ENCODE measurements around the gene C1orf185.
A peak's percentile ranks its signal among the peaks of the same experiment; 100 is the strongest.

- TF ChIP-seq RXRA (IDR thresholded peaks at IDR 0.05) (no peak), CTCF (IDR thresholded peaks at IDR 0.05; ENCODE audit: low read depth, low read length, missing input control) (no peak), MAX (IDR thresholded peaks at IDR 0.05) (peak; percentile 32), REST (IDR thresholded peaks at IDR 0.05) (no peak), FOXA1 (IDR thresholded peaks at IDR 0.05) (no peak), ATF3 (IDR thresholded peaks at IDR 0.05) (no peak), ZBTB33 (IDR thresholded peaks at IDR 0.05) (no peak), EGR1 (IDR thresholded peaks at IDR 0.05; ENCODE audit: low read depth in 2 of 2) (no peak), SP1 (IDR thresholded peaks at IDR 0.05) (no peak), GABPA (IDR thresholded peaks at IDR 0.05 in 1 of 2, conservative IDR thresholded peaks at IDR 0.05 in 1 of 2) (no peak), TAF1 (conservative IDR thresholded peaks at IDR 0.05) (no peak), YY1 (IDR thresholded peaks at IDR 0.05) (no peak), RAD21 (IDR thresholded peaks at IDR 0.05) (no peak), JUND (IDR thresholded peaks at IDR 0.05) (no peak)
These were observed 73.2 kb downstream of the C1orf185 start for GRCh38 chr1:51175278-51175677.
